Activated CD8-positive, alpha-beta memory T cell treated with anti-CD3 and anti-CD28 coated beads for 36 hours (primary cell): Measurements from ENCODE around the gene ZZZ3. TPM values are rescaled to one million over a fixed set of nuclear protein-coding genes. Genes with fewer than 3 reads are reported as not detected.
"Not testable (repeated sequence)": the region's sequence is repeated elsewhere in the genome, so short reads cannot be mapped to it uniquely, and the experiment has no call there.

Source experiments
- CTCF ChIA-PET: fragments of 350-600 bp; sonication (Branson Sonifier 250); formaldehyde crosslinking; loops from one replicate; lab custom pipeline; 2021; ENCODE audit warnings: antibody characterized with exemption; lab: Charles Lee
- POLR2A ChIA-PET: fragments of 350-600 bp; sonication (Branson Sonifier 250); formaldehyde crosslinking; loops from one replicate; lab custom pipeline; 2021; ENCODE audit warnings: antibody characterized with exemption; lab: Charles Lee
- total RNA-seq, 2 experiments: library from RNA; stranded (reverse); gene quantifications; one replicate each; pipeline ENCODE4 v1.2.3, GENCODE V29; 2021

The ZZZ3 gene
- 10 to 100 TPM; 52.1 to 54.0 TPM for total RNA-seq

DNA sequence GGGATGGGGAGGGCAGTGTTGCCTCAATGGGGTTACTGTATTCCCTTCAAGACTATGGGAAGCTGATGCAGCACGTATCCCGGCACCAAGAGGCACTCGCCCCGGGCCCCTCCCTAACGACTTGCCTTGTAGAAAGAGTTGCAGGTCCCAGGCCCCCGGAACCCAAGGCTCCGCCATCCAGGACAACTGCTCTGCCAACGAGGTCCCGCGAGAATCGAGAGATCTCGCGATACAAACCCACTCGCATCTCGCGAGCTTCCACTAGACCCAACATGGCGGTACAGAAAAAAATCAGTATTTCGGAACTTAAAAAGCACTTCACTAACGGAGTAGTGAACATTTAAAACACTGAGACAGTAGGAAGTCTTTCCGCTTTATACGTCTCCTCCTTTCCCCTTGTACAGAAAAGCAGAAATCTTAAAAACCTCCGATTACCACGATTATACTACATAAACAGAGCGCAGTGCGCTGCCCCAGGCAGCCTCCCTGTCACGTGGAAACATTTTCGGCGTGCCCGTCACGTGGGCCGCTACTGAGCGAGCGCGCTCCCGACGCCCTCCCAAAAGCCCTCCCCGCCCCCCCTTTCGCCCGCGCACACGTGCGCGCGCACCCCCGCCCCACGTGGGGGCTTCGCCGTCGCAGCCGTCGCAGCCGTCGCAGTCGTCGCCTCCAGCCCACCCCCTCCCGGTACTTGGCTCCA lies at the start of gene ZZZ3:
TSS of gene ZZZ3 (minus strand) at position 199 of the 700 bp plus-strand sequence. CDS start 49,304 bp downstream, outside the sequence.
- POLR2A ChIA-PET = interaction anchor here (0.7 to 2.6 kb wide), 5 partner anchors 11 to 322 kb away, joined by 3 to 10 read pairs (median 6); partner anchors contain the start of genes DNAJB4 and FUBP1

DNA sequence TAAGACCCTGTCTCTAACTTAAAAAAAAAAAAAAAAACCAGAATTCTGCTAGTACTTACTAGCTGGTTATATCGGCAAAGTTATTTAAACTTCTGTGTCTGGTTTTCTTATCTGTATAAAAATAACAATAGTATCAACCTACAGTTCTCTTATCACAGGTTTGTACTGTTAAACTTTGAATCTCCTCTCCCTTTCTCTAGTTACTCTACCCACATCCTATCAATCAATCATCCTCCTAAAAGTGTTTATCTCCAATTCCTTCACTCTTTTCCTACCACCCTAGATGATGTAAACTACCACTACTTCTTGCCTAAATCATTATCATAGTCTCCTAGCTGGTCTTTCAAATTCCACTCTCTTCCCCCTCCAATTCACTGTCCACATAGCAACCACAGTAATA lies 49.6 kb upstream of the ZZZ3 start:
- CTCF ChIA-PET = interaction anchor here (0.7 kb wide), 2 partner anchors 68 to 1711 kb away, joined by 3 read pairs; no protein-coding TSS in a partner anchor

More for the DNA sequence above, at the start of gene ZZZ3:
- CTCF ChIA-PET = interaction anchor here (0.6 to 1.4 kb wide), 7 partner anchors 9 to 295 kb away, joined by 3 to 4 read pairs (median 3); partner anchors contain the start of gene MIGA1

DNA sequence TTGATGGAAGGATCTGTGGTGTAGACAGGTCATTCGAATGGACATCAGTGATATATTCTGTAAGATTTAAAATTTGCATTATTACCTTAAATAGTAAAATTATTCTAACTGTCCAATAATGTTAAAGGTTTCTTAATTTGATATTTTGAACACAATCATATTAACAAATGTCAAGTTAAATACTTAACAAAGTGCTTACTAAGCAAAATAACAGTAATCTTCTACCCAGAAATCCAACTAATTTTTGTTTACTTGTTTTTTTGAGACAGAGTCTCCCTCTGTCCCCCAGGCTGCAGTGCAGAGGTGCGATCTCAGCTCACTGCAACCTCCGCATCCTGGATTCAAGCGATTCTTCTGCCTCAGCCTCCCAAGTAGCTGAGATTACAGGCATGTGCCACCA lies 43.2 kb upstream of the ZZZ3 start:
- ChIA-PET POLR2A (no interaction called here), CTCF (no interaction called here)

More for the DNA sequence above, 49.6 kb upstream of the ZZZ3 start:
- POLR2A ChIA-PET = no interaction called here

DNA sequence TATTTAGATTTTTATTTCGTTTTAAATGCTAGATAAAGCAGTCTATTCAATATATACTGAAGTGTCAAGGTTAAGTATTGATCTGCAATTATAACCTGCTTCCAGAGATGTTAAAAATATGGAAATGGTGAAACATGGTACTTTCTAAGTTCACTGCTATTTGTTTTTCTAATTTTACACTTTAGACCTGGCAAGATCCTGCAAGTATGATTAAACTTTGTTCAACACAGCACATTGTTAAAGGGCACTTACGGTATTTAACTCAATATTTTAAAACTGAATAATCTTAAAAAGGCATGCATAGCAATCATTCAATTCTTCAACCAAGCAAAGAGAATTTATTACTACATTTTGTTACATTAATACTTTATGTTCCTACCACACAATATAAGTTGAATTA lies 35.7 kb upstream of the ZZZ3 start:
- ChIA-PET CTCF (no interaction called here), POLR2A (no interaction called here)

DNA sequence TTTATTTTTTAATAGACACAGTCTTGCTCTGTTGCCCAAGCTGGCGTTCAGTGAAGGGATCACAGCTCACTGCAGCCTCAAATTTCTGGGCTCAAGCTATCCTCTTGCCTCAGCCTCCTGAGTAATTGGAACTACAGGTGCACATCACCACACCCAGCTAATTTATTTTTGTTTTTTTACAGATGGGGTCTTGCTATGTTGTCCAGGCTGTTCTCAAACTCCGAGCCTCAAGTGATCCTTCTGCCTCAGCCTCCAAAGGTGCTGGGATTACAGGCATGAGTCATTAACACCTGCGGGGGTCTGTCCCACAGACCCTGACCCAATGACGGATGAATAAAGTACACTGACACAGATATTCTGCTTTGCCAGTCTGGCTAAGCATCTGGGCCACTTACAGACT lies 33.6 kb upstream of the ZZZ3 start:
- CTCF ChIA-PET = no interaction called here
- POLR2A ChIA-PET = no interaction called here

DNA sequence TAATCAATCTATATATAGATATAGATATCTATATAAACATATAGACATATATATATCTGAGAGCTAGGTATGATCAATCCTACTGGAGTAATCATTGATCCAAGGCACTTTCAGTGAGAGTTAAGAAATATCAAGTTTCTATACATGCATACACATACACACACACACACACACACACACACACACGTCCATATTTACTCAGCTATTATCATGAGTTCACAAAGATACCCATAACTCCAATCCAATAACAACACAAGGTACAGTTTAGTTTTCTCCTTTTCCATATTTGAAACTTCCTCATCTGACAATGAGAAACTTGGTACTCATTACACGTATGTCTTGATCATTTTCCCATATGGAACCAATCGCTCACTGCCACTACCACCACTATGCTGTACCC lies 27.3 kb upstream of the ZZZ3 start:
- ChIA-PET CTCF (no interaction called here), POLR2A (no interaction called here)

DNA sequence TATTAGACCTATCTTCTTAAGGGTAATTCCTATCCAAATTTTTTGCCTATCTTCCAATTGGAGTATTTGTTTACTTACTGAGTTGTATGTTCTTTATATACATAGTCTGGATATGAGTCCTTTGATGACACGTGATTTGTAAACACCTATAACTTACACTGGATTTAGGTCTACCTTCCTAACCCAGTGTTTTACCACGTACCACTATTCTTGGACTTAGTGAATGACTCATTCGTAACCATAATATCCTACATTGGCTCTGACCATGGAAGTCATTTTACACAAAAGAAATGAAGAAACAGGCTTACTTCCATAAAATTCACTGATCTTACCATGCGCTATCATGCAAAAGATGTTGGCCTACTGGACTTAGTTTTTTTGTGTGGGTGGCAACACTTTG lies 23.9 kb upstream of the ZZZ3 start:
- POLR2A ChIA-PET = no interaction called here

DNA sequence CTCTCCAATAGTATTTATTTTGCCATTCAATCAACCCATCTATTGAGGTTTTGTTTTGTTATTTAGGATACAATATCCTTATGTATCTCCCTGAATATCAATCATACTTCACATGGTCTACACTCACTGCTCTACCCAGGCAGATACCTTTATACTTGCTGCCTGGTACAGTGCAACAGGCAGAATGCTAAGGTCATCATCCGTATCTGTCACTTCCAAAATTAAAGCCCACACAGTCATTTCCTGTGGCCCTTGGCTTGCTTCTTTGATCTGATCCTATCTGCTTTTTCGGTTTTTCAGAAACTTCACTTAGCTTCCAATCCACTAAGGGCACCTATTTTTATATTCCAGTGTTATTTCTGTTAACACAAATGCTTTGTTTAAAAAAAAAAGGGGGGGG lies 22.3 kb upstream of the ZZZ3 start:
- POLR2A ChIA-PET = no interaction called here
- CTCF ChIA-PET = no interaction called here

More for the DNA sequence above, 23.9 kb upstream of the ZZZ3 start:
- CTCF ChIA-PET = no interaction called here

DNA sequence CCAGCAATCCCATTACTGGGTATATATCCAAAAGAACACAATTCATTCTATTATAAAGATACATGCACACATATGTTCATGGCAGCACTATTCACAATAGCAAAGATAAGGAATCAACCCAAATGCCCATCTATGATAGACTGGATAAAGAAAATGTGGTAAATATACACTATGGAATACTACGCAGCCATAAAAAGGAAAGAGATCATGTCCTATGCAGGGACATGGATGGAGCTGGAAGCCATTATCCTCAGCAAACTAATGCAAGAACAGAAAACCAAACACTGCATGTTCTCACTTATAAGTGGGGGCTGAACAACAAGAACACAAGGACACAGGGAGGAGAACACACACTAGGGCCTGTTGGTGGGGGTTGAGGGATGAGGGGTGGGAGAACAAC lies 17.2 kb upstream of the ZZZ3 start:
- POLR2A ChIA-PET, CTCF ChIA-PET: not testable (repeated sequence)

DNA sequence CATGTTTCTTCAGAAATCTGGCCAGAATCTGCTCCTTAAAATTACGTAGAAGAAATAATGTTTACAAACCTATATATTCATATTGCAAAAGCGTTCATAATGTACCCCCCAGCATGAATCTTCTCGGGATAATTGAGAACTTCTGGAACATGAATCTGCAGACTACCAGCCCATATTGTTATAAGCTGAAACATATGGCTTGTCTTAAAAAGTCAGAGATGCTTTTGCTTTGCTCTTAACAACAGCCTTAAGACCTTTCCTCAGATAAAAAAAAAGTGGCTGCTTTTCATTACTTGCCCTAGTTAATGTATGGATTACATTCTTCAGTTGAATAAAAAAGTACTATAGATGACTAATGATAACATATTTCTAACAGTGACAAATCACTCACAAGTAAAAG lies 15.0 kb upstream of the ZZZ3 start:
- CTCF ChIA-PET = interaction anchor here (0.7 kb wide), 1 partner anchor 148 kb away, joined by 5 read pairs; no protein-coding TSS in a partner anchor

DNA sequence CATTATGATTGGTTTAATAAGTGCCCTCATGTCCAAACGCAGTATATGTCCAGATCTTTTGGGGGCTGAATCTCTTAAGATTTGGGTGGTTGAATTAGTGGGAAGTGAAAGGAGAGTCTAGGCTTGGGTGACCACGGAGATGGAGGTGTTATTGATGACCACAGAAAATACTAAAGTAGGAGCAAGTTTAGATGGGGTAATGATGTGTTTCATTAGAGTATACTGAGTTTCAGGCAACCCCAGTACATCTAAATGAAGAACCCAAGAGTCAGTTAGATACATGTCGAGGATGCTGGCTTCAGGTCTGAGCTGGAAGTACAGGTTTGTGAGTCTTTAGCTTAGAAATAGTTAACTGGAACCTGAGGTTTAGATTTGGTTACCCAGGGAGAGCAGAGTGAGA lies 6.5 kb upstream of the ZZZ3 start:
- ChIA-PET POLR2A (interaction anchor here (0.6 kb wide), 1 partner anchor 283 kb away, joined by 6 read pairs; no protein-coding TSS in a partner anchor), CTCF (no interaction called here)

More for the DNA sequence above, 15.0 kb upstream of the ZZZ3 start:
- POLR2A ChIA-PET = no interaction called here

DNA sequence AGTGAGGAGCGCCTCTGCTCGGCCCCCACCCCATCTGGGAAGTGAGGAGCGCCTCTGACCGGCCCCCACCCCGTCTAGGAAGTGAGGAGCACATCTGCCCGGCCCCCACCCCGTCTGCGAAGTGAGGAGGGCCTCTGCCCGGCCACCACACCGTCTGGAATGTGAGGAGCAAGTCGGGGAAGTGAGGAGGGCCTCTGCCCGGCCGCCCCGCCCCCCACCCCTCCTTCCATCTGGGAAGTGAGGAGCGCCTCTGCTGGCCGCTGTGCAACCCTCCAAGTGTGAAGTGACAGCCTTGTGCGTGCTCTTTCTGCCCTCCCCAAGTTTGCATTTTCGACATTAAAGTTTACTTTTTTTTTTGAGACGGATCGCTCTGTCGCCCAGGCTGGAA lies 5.1 kb upstream of the ZZZ3 start:
- POLR2A ChIA-PET = no interaction called here
- CTCF ChIA-PET = no interaction called here

DNA sequence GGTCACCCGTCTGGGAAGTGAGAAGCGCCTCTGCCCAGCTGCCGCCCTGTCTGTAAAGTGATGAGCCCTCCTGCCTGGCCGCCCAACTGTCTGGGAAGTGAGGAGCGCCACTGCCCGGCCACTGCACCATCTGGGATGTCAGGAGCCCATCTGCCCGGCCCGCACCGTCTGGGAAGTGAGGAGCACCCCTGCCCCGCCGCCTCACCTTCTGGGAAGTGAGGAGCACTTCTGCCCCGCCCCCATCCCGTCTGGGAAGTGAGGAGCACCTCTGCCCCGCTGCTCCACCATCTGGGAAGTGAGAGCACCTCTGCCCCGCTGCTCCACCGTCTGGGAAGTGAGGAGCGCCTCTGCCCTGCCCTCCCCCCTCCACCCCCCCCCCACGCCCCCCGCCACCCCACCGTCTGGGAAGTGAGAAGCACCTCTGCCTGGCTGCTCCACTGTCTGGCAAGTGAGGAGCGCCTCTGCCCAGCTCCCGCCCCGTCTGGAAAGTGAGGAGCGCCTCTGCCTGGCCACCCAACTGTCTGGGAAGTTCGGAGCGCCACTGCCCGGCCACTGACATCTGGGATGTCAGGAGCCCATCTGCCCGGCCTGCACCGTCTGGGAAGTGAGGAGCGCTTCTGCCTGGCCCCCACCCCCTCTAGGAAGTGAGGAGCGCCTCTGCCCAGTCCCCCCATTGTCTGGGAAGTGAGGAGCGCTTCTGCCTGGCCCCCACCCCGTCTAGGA lies 4.5 kb upstream of the ZZZ3 start:
- POLR2A ChIA-PET = no interaction called here
- CTCF ChIA-PET = no interaction called here

DNA sequence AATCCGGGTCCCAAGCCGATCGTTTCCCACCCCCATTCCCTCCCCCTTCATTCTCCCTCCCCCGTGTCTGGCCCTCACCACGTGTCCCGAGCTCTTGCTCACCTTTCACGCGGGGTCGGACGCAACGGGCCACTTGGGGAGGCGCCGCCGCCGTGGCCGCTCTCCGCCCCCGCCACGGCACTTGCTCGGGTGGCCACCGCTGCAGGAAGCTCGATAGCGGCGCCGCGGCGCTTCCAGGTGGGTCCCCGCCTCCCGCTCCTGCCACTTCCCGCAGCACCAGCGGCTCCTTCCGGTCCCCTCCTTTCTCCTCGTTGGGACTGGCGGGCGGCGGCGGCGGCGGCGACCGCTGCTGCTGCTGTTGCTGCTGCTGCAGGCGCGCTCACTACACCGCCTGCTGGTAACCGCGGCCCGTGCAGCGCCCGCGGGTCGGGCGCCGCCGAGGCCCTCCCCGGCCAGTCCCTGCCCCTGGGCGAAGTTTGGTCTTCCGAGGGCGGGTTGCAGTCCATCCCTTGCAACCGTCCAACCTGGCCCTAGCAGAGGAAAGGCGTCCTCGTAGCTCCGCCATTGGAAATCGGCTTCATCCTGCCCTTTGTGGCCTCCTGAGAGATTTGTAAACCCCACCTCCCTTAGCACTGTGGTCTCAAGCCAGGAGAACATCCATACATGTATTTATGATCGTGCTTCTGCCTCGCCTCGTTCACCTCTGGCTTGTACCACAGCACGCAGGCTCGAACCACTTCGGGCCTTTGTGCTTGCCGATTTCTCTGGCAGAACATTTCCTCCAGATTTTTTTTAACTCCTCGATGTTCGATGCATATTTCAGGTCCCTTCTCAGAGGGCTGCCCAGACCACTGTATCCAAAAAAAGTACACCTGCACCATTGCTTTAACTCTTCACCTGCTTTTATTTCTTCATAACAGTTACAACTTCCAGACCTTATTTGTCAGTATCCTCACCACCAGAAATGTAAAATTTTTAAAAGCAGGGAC lies 996 bp upstream of the ZZZ3 start:
- CTCF ChIA-PET = interaction anchor here (0.5 to 1.4 kb wide), 12 partner anchors 10 to 465 kb away, joined by 3 to 5 read pairs (median 3); partner anchors contain the start of gene MIGA1
- POLR2A ChIA-PET = interaction anchor here (0.7 to 2.6 kb wide), 5 partner anchors 11 to 321 kb away, joined by 3 to 10 read pairs (median 6); partner anchors contain the start of genes DNAJB4 and FUBP1

DNA sequence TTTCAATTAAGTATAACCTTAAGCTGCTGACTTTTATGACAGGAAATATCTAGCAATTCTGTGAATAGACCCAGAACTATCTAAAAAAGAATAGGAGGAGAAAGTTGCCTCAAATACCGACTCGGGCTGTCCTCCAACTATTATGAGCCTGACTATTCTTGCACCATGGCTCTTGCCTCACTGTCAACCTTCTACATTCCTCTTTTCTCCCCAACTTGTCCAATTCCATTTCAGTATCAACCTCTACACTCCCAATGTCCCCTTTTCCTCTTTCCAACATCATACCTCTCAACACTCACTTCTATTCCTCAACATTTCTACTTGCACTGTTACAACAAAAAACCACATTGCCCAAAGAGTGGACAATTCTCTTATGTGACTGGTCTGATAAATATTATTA lies 2.3 kb downstream of the ZZZ3 start:
- ChIA-PET POLR2A (no interaction called here), CTCF (no interaction called here)

DNA sequence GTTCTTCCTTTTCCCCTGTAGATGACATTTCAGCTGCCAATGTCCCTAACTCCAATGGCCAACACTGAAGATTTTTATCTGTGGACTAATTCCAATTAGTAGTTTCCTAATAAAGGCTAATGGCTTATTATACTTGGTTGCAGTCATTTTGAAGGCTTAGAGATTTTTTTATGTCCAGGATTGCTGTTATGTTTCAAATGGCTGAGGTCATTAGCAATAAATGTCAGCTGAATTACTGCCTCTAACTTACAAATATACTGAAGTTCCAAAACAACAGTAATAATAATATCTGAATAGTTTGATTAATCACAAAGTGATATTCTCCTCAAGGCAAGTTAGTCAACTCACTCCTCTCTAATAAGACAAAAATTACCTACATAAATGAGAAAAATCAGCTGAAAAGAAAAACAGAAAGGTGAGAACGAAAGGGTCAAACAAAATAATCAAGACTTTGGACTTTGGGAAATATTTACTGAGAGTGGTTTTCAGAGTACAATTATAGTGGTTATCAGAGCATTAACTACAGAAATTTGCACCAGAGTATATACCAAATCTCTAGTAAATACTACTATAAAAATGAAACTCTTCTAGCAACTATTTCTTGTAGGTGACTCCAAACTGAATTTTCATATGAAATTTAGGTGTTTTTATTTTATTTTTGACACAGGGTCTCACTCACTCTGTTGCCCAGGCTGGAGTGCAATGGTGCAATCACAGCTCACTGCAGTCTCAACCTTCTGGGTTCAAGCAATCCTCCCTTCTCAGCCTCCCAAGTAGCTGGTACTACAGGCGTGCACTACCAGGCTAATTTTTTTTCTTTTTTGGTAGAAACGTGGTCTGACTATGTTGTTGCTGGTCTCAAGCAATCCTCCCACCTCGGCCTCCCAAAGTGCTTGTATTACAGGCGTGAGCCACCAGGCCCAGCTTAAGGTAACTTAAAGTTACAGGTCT lies 3.5 kb downstream of the ZZZ3 start:
- CTCF ChIA-PET = no interaction called here
- POLR2A ChIA-PET = interaction anchor here (0.6 kb wide), 1 partner anchor 18 kb away, joined by 3 read pairs; no protein-coding TSS in a partner anchor

DNA sequence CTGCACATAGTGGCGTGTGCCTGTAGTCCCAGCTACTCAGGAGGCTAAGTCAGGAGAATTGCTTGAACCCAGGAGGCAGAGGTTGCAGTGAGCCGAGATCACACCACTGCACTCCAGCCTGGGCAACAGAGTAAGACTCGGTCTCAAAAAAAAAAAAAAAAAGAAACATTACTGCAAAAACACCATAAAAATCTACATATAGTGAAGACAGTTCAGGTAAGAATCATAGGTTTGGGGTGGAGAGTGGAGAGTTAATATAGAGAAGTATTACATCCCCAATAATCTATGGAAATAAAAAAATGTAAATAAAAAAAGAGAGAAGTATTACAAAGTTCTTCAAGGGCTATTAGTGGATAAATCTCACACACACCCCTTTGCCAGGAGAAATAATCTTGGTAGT lies 7.7 kb downstream of the ZZZ3 start:
- CTCF ChIA-PET, POLR2A ChIA-PET: not testable (repeated sequence)
